Measurements from ENCODE around the gene DAPK1. TPM values are rescaled to one million over a fixed set of nuclear protein-coding genes. Genes with fewer than 3 reads are reported as not detected.

The DAPK1 gene
- polyA plus RNA-seq, 1 experiment: 0.12 TPM

DNA sequence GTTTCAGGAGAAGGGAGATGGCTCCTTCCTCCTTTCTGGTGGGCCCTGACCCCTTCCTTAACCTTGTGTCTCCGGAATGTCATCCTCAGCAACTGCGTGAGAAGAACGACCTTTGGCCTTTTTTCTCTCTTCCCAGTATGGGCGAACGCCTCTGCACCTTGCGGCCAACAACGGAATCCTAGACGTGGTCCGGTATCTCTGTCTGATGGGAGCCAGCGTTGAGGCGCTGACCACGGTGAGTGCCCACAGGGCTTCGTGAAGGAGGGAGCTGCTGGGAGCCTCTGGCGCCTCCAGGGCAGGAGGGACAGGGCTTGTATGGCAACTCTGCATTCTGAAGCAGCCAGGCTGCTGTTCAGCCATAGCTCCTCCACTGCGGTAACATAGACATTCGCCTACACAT lies 160.2 kb downstream of the DAPK1 start:
- H3K9me3 ChIP-seq (ENCODE audit: control insufficient read depth, insufficient read depth, low read length): no peaks in the 10 kb centered on the region; the same call in 1 of the 2 replicates
- DNase-seq (ENCODE audit: low read depth, low spot score): no peak
- H3K4me3 ChIP-seq (ENCODE audit: low read depth, low read length): no peak overlapping the region
- POLR2A ChIA-PET: no interaction called here
- H3K27me3 ChIP-seq (ENCODE audit: control insufficient read depth, insufficient read depth, low read length): peaks cover 4% of the 10 kb centered on the region
- CTCF ChIA-PET: no interaction called here
- no peak overlapping the region for H3K27ac ChIP-seq (ENCODE audit: low read depth, low read length)
- TF ChIP-seq, protein P1, sequence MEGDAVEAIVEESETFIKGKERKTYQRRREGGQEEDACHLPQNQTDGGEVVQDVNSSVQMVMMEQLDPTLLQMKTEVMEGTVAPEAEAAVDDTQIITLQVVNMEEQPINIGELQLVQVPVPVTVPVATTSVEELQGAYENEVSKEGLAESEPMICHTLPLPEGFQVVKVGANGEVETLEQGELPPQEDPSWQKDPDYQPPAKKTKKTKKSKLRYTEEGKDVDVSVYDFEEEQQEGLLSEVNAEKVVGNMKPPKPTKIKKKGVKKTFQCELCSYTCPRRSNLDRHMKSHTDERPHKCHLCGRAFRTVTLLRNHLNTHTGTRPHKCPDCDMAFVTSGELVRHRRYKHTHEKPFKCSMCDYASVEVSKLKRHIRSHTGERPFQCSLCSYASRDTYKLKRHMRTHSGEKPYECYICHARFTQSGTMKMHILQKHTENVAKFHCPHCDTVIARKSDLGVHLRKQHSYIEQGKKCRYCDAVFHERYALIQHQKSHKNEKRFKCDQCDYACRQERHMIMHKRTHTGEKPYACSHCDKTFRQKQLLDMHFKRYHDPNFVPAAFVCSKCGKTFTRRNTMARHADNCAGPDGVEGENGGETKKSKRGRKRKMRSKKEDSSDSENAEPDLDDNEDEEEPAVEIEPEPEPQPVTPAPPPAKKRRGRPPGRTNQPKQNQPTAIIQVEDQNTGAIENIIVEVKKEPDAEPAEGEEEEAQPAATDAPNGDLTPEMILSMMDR (IDR thresholded peaks at IDR 0.05; ENCODE audit: low read depth, low read length): no peak

DNA sequence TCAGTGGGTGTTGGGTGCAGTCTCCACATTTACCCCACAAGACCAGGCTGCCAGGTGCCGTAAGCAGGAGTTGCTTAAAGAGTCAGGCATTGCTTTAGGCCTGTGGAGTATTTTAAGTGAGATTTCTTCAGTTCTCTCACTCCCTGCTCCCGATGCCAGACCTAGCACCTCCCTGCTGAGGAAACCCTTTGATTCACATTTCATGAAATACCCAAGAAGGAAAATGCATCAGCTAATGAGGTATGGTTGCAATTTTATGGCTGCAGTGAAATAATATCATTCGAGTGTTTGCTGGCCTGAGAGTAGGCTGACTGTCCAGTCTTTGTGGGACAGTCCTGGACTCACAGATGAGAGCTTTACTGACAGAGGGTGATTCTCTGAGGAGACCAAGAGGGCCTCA lies 160.8 kb downstream of the DAPK1 start:
- Histone ChIP-seq H3K27me3 (ENCODE audit: control insufficient read depth, insufficient read depth, low read length) (peaks cover 4% of the 10 kb centered on the region), H3K4me3 (ENCODE audit: low read depth, low read length) (no peak overlapping the region), H3K27ac (ENCODE audit: low read depth, low read length) (no peak overlapping the region), H3K9me3 (ENCODE audit: control insufficient read depth, insufficient read depth, low read length) (no peaks in the 10 kb centered on the region; the same call in 1 of the 2 replicates)
- POLR2A ChIA-PET: no interaction called here
- CTCF ChIA-PET: no interaction called here
- DNase-seq (ENCODE audit: low read depth, low spot score): no peak
- TF ChIP-seq, protein P1 (IDR thresholded peaks at IDR 0.05; ENCODE audit: low read depth, low read length): no peak

DNA sequence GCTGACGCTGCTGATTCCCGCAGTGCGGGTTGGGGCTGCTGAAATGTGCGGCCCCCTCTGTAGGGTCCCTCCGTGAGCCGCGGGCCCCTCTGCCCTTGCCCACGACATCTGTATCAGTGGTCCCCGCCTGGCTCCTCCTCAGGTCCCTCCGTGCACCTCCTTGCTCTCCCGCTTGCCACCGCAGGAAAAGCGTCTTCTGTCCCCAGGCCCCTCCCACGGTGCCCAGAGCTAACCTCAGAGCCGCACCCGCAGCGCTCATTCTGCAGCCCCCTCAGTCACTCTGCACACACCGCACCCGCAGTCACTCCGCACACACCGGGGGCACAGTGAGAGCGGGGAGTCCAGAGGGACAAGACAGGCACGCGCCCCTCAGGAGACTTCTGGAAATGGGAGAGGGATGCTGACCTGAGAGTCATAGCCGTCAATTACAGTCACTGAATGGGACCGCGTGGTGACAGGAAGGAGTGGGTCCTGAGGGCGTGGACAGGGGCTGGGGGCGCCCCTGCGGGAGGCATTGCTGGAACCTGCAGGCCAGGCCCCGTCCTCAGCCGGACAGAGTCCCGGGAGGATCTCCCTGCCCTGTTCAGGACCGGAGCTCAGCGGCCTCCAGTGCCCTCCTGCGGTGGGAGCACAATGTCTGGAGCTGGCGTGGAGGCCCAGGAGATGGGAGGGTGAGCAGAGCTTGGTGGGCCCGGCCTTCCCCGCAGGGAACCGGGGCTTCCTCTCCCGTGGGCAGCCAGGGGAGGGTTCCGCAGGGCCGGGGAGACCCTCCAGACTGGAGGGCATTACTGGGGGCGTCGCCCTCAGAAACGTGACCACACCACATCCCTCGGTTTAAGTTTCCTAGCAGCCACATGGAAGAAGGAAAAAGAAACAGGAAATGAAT lies 162.1 kb downstream of the DAPK1 start:
- H3K4me3 ChIP-seq (ENCODE audit: low read depth, low read length): no peak overlapping the region
- ChIA-PET POLR2A (no interaction called here), CTCF (no interaction called here)
- no peaks in the 10 kb centered on the region; the same call in 1 of the 2 replicates for H3K9me3 ChIP-seq (ENCODE audit: control insufficient read depth, insufficient read depth, low read length)
- TF ChIP-seq, protein P1 (IDR thresholded peaks at IDR 0.05; ENCODE audit: low read depth, low read length): no peak
- no peak for DNase-seq (ENCODE audit: low read depth, low spot score)
- H3K27ac ChIP-seq (ENCODE audit: low read depth, low read length): no peak overlapping the region
- peaks cover 4% of the 10 kb centered on the region for H3K27me3 ChIP-seq (ENCODE audit: control insufficient read depth, insufficient read depth, low read length)

DNA sequence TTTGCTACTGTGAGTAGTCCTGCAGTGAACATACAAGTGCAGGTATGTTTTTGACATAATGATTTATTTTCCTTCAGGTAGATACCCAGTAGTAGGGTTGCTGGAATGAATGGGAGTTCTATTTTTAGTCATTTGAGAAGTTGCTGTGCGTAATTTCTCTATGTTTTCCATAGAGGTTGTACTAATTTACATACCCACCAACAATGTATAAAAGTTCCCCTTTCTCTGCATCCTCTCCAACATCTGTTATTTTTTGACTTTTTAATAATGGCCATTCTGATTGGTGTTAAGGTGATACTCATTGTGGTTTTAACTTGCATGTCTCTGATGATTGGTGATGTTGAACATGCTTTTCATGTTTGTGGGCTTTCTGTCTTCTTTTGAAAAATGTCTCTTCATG lies 163.6 kb downstream of the DAPK1 start:
- TF ChIP-seq, protein P1 (IDR thresholded peaks at IDR 0.05; ENCODE audit: low read depth, low read length): no peak
- Histone ChIP-seq H3K27me3 (ENCODE audit: control insufficient read depth, insufficient read depth, low read length) (no peaks in the 10 kb centered on the region), H3K4me3 (ENCODE audit: low read depth, low read length) (no peak overlapping the region), H3K9me3 (ENCODE audit: control insufficient read depth, insufficient read depth, low read length) (no peaks in the 10 kb centered on the region; the same call in 1 of the 2 replicates), H3K27ac (ENCODE audit: low read depth, low read length) (no peak overlapping the region)
- ChIA-PET POLR2A (no interaction called here), CTCF (no interaction called here)
- DNase-seq (ENCODE audit: low read depth, low spot score): no peak

DNA sequence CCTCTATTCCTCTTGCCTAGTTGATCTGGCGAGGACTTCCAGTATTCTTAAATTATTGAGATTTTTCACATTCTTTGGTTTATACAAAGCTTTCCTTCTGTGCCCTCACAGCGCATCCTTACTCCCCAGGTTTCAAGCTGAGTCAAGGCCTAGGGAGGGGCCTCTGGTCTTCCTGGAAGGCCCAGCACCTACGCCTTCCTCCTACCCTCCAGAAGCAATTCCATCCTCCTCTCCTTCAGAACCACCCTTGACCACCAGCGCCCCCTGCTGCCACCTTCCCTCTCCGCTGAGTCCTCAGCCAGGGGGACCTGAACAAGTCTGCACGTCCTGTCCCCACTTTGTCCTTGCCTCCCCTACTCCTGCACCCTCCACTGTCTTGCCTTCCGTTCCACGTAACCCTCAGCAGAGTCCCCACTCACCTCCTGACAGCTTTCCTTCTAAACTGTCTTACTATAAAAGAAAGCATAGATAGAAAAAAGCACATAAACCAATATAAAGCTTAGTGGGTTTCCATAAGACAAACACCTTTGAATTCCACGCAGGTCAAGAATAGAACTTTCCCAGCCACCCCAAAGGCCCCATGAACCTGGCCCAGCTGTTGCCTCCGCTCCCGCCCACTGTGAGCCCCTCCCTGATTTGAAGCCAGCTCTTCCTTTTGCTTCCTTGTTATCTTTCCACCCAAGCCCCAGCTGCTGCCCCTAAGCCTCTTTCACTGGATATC lies 165.3 kb downstream of the DAPK1 start:
- POLR2A ChIA-PET: no interaction called here
- CTCF ChIA-PET: interaction anchor here (0.6 to 2.2 kb wide), 15 partner anchors 14 to 1756 kb away, joined by 3 to 22 read pairs (median 4); no protein-coding TSS in a partner anchor
- Histone ChIP-seq H3K27ac (ENCODE audit: low read depth, low read length) (no peak overlapping the region), H3K4me3 (ENCODE audit: low read depth, low read length) (no peak overlapping the region), H3K9me3 (ENCODE audit: control insufficient read depth, insufficient read depth, low read length) (peaks cover 8% of the 10 kb centered on the region), H3K27me3 (ENCODE audit: control insufficient read depth, insufficient read depth, low read length) (no peaks in the 10 kb centered on the region)
- no peak for DNase-seq (ENCODE audit: low read depth, low spot score)
- TF ChIP-seq, protein P1 (IDR thresholded peaks at IDR 0.05; ENCODE audit: low read depth, low read length): peak; percentile 75

Data from AG04450 (cell line).